NCI-H1694 treated with DMSO at 0.1 percent for 48 hours (cell line): Measurements from ENCODE around the gene USP34.
"Not testable (repeated sequence)": the region's sequence is repeated elsewhere in the genome, so short reads cannot be mapped to it uniquely, and the experiment has no call there.

Experiments used
- DNase-seq: peaks from one replicate; lab custom pipeline; 2025; lab: John Stamatoyannopoulos, UW

USP34 gene

DNA sequence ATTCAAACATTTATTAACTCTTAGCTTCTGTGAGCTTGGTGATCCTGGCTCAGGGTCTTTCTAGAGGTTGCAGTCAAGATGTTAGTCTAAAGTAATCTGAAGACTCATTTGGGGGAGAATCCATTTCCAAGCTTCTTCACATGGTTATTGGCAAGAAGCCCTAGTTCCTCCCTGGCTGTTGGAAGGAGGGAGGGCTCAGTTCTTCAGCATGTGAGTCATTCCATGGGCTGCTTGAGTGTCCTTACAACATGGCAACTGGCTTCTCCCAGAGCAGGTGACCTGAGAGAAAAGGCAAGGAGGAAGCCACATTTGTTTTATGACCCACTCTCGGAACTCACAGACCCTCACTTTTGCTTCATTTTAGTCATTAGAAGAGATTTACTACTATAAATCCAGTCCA, 319.5 kb downstream of the USP34 start:
- no peak for DNase-seq

- DNase-seq, result no peak
Measured at GRCh38 chr2:61149074-61149473, 321.8 kb downstream of the USP34 start.

DNA sequence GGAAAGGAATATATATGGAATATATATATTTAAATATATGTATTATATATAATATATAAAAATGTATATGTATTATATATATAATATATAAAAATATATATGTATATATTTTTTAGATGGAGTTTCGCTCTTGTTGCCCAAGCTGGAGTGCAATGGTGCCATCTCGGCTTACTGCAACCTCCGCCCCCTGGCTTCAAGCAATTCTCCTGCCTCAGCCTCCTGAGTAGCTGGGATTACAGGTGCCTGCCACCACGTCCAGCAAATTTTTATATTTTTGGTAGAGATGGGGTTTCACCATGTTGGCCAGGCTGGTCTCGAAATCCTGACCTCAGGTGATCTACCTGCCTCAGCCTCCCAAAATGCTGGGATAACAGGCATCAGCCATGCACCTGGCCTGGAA, 322.8 kb downstream of the USP34 start:
- not testable (repeated sequence) for DNase-seq

DNA sequence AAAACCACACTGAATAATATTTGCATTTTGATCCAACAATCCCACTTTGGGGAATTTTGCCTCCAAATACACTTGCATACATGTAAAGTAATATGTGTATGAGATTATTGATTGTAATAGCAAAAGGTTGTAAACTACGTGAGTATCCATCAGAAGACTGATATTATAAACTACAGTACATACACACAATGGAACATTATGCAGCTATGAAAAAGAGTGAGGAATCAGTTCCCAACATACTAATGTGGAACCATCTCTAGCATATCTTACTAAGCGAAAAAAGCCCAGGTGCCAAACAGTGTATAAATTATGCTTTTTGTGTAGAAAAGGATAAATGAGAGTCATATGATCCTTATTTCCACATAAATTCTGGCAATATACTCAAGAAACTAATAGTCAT, 324.9 kb downstream of the USP34 start:
- DNase-seq, result no peak

GRCh38 chr2:61144697-61145268, 326.1 kb downstream of the USP34 start:
- DNase-seq, result peak; percentile 84

DNA sequence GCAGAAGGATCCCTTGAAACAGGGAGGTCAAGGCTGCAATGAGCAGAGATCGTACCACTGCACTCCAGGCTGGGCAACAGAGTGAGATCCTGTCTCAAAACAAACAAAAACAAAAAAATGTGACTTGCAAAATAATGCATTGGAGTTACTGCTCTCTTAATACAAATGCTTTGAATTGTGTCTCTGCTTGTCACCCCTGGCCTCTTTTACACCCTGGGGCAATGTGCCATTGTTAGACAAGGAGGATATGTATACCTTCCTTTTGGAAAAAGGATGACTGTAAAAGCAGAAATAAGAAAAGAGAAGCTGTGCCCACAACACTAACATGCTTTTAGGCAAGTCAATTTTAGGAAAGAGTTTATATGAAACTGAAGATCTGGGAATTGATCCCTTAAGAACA, 329.7 kb downstream of the USP34 start:
- DNase-seq, result no peak

GRCh38 chr2:61138859-61139258, 332.0 kb downstream of the USP34 start:
- no peak for DNase-seq
